ENCODE measurements around the gene LARGE1.

LARGE1 gene

GRCh38 chr22:33717694-33718396 lies 202.4 kb downstream of the LARGE1 start:
- Histone ChIP-seq H3K27me3 (ENCODE audit: low read depth, low read length) (no peaks in the 10 kb centered on the region), H3K36me3 (ENCODE audit: control insufficient read depth in 1 of 2, insufficient read depth in 2 of 2, low read length in 2 of 2) (peaks cover 0 to 8% of the 10 kb centered on the region in 2 donors), H3K4me1 (ENCODE audit: control insufficient read depth in 1 of 2, insufficient read depth in 2 of 2, low read length in 2 of 2) (no peaks in the 10 kb centered on the region), H3K4me3 (ENCODE audit: low read depth in 1 of 2, low read length in 2 of 2) (no peak overlapping the region), H3K27ac (ENCODE audit: low read length) (no peak overlapping the region), H3K9me3 (ENCODE audit: control insufficient read depth in 1 of 2, low read length in 2 of 2) (peaks cover 0 to 5% of the 10 kb centered on the region in 2 donors)

- Histone ChIP-seq H3K27ac (ENCODE audit: low read length) (no peak overlapping the region), H3K9me3 (ENCODE audit: control insufficient read depth in 1 of 2, low read length in 2 of 2) (peaks cover 0 to 5% of the 10 kb centered on the region in 2 donors), H3K4me3 (ENCODE audit: low read depth in 1 of 2, low read length in 2 of 2) (no peak overlapping the region), H3K27me3 (ENCODE audit: low read depth, low read length) (no peaks in the 10 kb centered on the region), H3K4me1 (ENCODE audit: control insufficient read depth in 1 of 2, insufficient read depth in 2 of 2, low read length in 2 of 2) (no peaks in the 10 kb centered on the region), H3K36me3 (ENCODE audit: control insufficient read depth in 1 of 2, insufficient read depth in 2 of 2, low read length in 2 of 2) (peaks cover 0 to 8% of the 10 kb centered on the region in 2 donors)
Observed at GRCh38 chr22:33715237-33715985, 204.9 kb downstream of the LARGE1 start.

- H3K4me3 ChIP-seq (ENCODE audit: low read depth in 1 of 2, low read length in 2 of 2): no peak overlapping the region
- peaks cover 0 to 5% of the 10 kb centered on the region in 2 donors for H3K9me3 ChIP-seq (ENCODE audit: control insufficient read depth in 1 of 2, low read length in 2 of 2)
- H3K36me3 ChIP-seq (ENCODE audit: control insufficient read depth in 1 of 2, insufficient read depth in 2 of 2, low read length in 2 of 2): peaks cover 0 to 8% of the 10 kb centered on the region in 2 donors
- no peaks in the 10 kb centered on the region for H3K4me1 ChIP-seq (ENCODE audit: control insufficient read depth in 1 of 2, insufficient read depth in 2 of 2, low read length in 2 of 2)
- H3K27ac ChIP-seq (ENCODE audit: low read length): no peak overlapping the region
- no peaks in the 10 kb centered on the region for H3K27me3 ChIP-seq (ENCODE audit: low read depth, low read length)
Observed at GRCh38 chr22:33710326-33710725, 209.9 kb downstream of the LARGE1 start.

- Histone ChIP-seq H3K4me3 (ENCODE audit: low read depth in 1 of 2, low read length in 2 of 2) (no peak overlapping the region), H3K27me3 (ENCODE audit: low read depth, low read length) (no peaks in the 10 kb centered on the region), H3K36me3 (ENCODE audit: control insufficient read depth in 1 of 2, insufficient read depth in 2 of 2, low read length in 2 of 2) (peaks cover 0 to 8% of the 10 kb centered on the region in 2 donors), H3K4me1 (ENCODE audit: control insufficient read depth in 1 of 2, insufficient read depth in 2 of 2, low read length in 2 of 2) (no peaks in the 10 kb centered on the region), H3K27ac (ENCODE audit: low read length) (no peak overlapping the region), H3K9me3 (ENCODE audit: control insufficient read depth in 1 of 2, low read length in 2 of 2) (peaks cover 0 to 7% of the 10 kb centered on the region in 2 donors)
Observed at GRCh38 chr22:33707581-33707980, 212.7 kb downstream of the LARGE1 start.

GRCh38 chr22:33706100-33706499 lies 214.2 kb downstream of the LARGE1 start:
- no peak overlapping the region for H3K27ac ChIP-seq (ENCODE audit: low read length)

GRCh38 chr22:33699176-33699575 lies 221.1 kb downstream of the LARGE1 start:
- H3K9me3 ChIP-seq (ENCODE audit: control insufficient read depth in 1 of 2, low read length in 2 of 2): peaks cover 0 to 7% of the 10 kb centered on the region in 2 donors
- H3K27ac ChIP-seq (ENCODE audit: low read length): no peak overlapping the region
- H3K4me1 ChIP-seq (ENCODE audit: control insufficient read depth in 1 of 2, insufficient read depth in 2 of 2, low read length in 2 of 2): no peaks in the 10 kb centered on the region
- no peaks in the 10 kb centered on the region for H3K27me3 ChIP-seq (ENCODE audit: low read depth, low read length)
- peaks cover 5 to 8% of the 10 kb centered on the region in 2 donors for H3K36me3 ChIP-seq (ENCODE audit: control insufficient read depth in 1 of 2, insufficient read depth in 2 of 2, low read length in 2 of 2)
- H3K4me3 ChIP-seq (ENCODE audit: low read depth in 1 of 2, low read length in 2 of 2): no peak overlapping the region

More at GRCh38 chr22:33706100-33706499, 214.2 kb downstream of the LARGE1 start:
- no peak overlapping the region for H3K4me3 ChIP-seq (ENCODE audit: low read depth in 1 of 2, low read length in 2 of 2)
- H3K4me1 ChIP-seq (ENCODE audit: control insufficient read depth in 1 of 2, insufficient read depth in 2 of 2, low read length in 2 of 2): no peaks in the 10 kb centered on the region
- peaks cover 2 to 8% of the 10 kb centered on the region in 2 donors for H3K36me3 ChIP-seq (ENCODE audit: control insufficient read depth in 1 of 2, insufficient read depth in 2 of 2, low read length in 2 of 2)
- peaks cover 0 to 7% of the 10 kb centered on the region in 2 donors for H3K9me3 ChIP-seq (ENCODE audit: control insufficient read depth in 1 of 2, low read length in 2 of 2)
- no peaks in the 10 kb centered on the region for H3K27me3 ChIP-seq (ENCODE audit: low read depth, low read length)

GRCh38 chr22:33697640-33698039 lies 222.6 kb downstream of the LARGE1 start:
- Histone ChIP-seq H3K9me3 (ENCODE audit: control insufficient read depth in 1 of 2, low read length in 2 of 2) (no peaks in the 10 kb centered on the region), H3K4me3 (ENCODE audit: low read depth in 1 of 2, low read length in 2 of 2) (no peak overlapping the region), H3K27me3 (ENCODE audit: low read depth, low read length) (no peaks in the 10 kb centered on the region), H3K4me1 (ENCODE audit: control insufficient read depth in 1 of 2, insufficient read depth in 2 of 2, low read length in 2 of 2) (no peaks in the 10 kb centered on the region), H3K27ac (ENCODE audit: low read length) (no peak overlapping the region), H3K36me3 (ENCODE audit: control insufficient read depth in 1 of 2, insufficient read depth in 2 of 2, low read length in 2 of 2) (peaks cover 0 to 5% of the 10 kb centered on the region in 2 donors)

GRCh38 chr22:33691057-33691630 lies 229.1 kb downstream of the LARGE1 start:
- Histone ChIP-seq H3K4me1 (ENCODE audit: control insufficient read depth in 1 of 2, insufficient read depth in 2 of 2, low read length in 2 of 2) (peaks cover 0 to 7% of the 10 kb centered on the region in 2 donors), H3K27ac (ENCODE audit: low read length) (no peak overlapping the region), H3K4me3 (ENCODE audit: low read depth in 1 of 2, low read length in 2 of 2) (no peak overlapping the region), H3K36me3 (ENCODE audit: control insufficient read depth in 1 of 2, insufficient read depth in 2 of 2, low read length in 2 of 2) (no peaks in the 10 kb centered on the region), H3K9me3 (ENCODE audit: control insufficient read depth in 1 of 2, low read length in 2 of 2) (no peaks in the 10 kb centered on the region), H3K27me3 (ENCODE audit: low read depth, low read length) (no peaks in the 10 kb centered on the region)

- Histone ChIP-seq H3K4me1 (ENCODE audit: control insufficient read depth in 1 of 2, insufficient read depth in 2 of 2, low read length in 2 of 2) (peaks cover 0 to 11% of the 10 kb centered on the region in 2 donors), H3K27me3 (ENCODE audit: low read depth, low read length) (no peaks in the 10 kb centered on the region), H3K27ac (ENCODE audit: low read length) (no peak overlapping the region), H3K9me3 (ENCODE audit: control insufficient read depth in 1 of 2, low read length in 2 of 2) (no peaks in the 10 kb centered on the region), H3K4me3 (ENCODE audit: low read depth in 1 of 2, low read length in 2 of 2) (no peak overlapping the region), H3K36me3 (ENCODE audit: control insufficient read depth in 1 of 2, insufficient read depth in 2 of 2, low read length in 2 of 2) (no peaks in the 10 kb centered on the region)
Observed at GRCh38 chr22:33688903-33689302, 231.4 kb downstream of the LARGE1 start.

GRCh38 chr22:33687464-33687863 lies 232.8 kb downstream of the LARGE1 start:
- H3K4me3 ChIP-seq (ENCODE audit: low read depth in 1 of 2, low read length in 2 of 2): no peak overlapping the region
- H3K36me3 ChIP-seq (ENCODE audit: control insufficient read depth in 1 of 2, insufficient read depth in 2 of 2, low read length in 2 of 2): no peaks in the 10 kb centered on the region
- no peaks in the 10 kb centered on the region for H3K9me3 ChIP-seq (ENCODE audit: control insufficient read depth in 1 of 2, low read length in 2 of 2)

GRCh38 chr22:33684087-33684486 lies 236.2 kb downstream of the LARGE1 start:
- H3K4me3 ChIP-seq (ENCODE audit: low read depth in 1 of 2, low read length in 2 of 2): no peak overlapping the region
- H3K27ac ChIP-seq (ENCODE audit: low read length): no peak overlapping the region
- H3K27me3 ChIP-seq (ENCODE audit: low read depth, low read length): no peaks in the 10 kb centered on the region
- H3K9me3 ChIP-seq (ENCODE audit: control insufficient read depth in 1 of 2, low read length in 2 of 2): no peaks in the 10 kb centered on the region
- peaks cover 0 to 8% of the 10 kb centered on the region in 2 donors for H3K4me1 ChIP-seq (ENCODE audit: control insufficient read depth in 1 of 2, insufficient read depth in 2 of 2, low read length in 2 of 2)
- H3K36me3 ChIP-seq (ENCODE audit: control insufficient read depth in 1 of 2, insufficient read depth in 2 of 2, low read length in 2 of 2): no peaks in the 10 kb centered on the region

More at GRCh38 chr22:33687464-33687863, 232.8 kb downstream of the LARGE1 start:
- Histone ChIP-seq H3K4me1 (ENCODE audit: control insufficient read depth in 1 of 2, insufficient read depth in 2 of 2, low read length in 2 of 2) (peaks cover 0 to 11% of the 10 kb centered on the region in 2 donors), H3K27me3 (ENCODE audit: low read depth, low read length) (no peaks in the 10 kb centered on the region), H3K27ac (ENCODE audit: low read length) (no peak overlapping the region)
